Measurements from ENCODE around the gene TRAPPC2B. TPM values are rescaled to one million over a fixed set of nuclear protein-coding genes. Genes with fewer than 3 reads are reported as not detected.
A peak's percentile ranks its signal among the peaks of the same experiment; 100 is the strongest.

TRAPPC2B gene
- total RNA-seq, 2 experiments from 2014 or later, result 3.2 to 6.1 TPM

- ATAC-seq (no peak), DNase-seq (no peak)
- POLR2A ChIA-PET, result no interaction called here
- H3K36me3 Mint-ChIP-seq (ENCODE audit: low read depth), result peaks cover 13% of the 10 kb centered on the region
- intact Hi-C loops (cut with DNase I, micrococcal nuclease), result no loop called here
- no peaks in the 10 kb centered on the region for H3K4me1 Mint-ChIP-seq
- peaks cover 6% of the 10 kb centered on the region for H3K27me3 Mint-ChIP-seq
- CTCF ChIA-PET, result interaction anchor here (0.6 to 0.7 kb wide), 2 partner anchors 21 to 211 kb away, joined by 3 read pairs; no protein-coding TSS in a partner anchor
- H3K9me3 Mint-ChIP-seq (ENCODE audit: low read depth), result peaks cover 24% of the 10 kb centered on the region
- no peak overlapping the region for H3K27ac Mint-ChIP-seq
- H3K4me3 Mint-ChIP-seq, result no peak overlapping the region
These were observed 20.8 kb upstream of the TRAPPC2B start for GRCh38 chr19:57342582-57342981.

GRCh38 chr19:57348136-57348535 is 15.2 kb upstream of the TRAPPC2B start:
- no peak overlapping the region for H3K4me3 Mint-ChIP-seq
- no peak overlapping the region for H3K27ac Mint-ChIP-seq
- ChIA-PET CTCF (interaction anchor here (0.7 to 1.0 kb wide), 3 partner anchors 9 to 20 kb away, joined by 3 to 5 read pairs (median 3); no protein-coding TSS in a partner anchor), POLR2A (no interaction called here)
- H3K27me3 Mint-ChIP-seq, result peaks cover 6% of the 10 kb centered on the region
- DNase-seq (no peak), ATAC-seq (no peak)
- H3K4me1 Mint-ChIP-seq, result peaks cover 23% of the 10 kb centered on the region
- H3K9me3 Mint-ChIP-seq (ENCODE audit: low read depth), result peaks cover 19% of the 10 kb centered on the region
- H3K36me3 Mint-ChIP-seq (ENCODE audit: low read depth), result peaks cover 26% of the 10 kb centered on the region
- intact Hi-C loops (cut with DNase I, micrococcal nuclease), result no loop called here

GRCh38 chr19:57350877-57351805 is 12.2 kb upstream of the TRAPPC2B start, which contains the start of gene ZNF304:
TSS of gene ZNF304 (plus strand) at chr19:57351271. CDS start at chr19:57351665, 394 bp downstream.
- Mint-ChIP-seq H3K27me3 (peaks cover 4% of the 10 kb centered on the region), H3K4me3 (peak within 1 kb of the TSS; percentile 96), H3K9me3 (ENCODE audit: low read depth) (peaks cover 36% of the 10 kb centered on the region), H3K36me3 (ENCODE audit: low read depth) (peaks cover 56% of the 10 kb centered on the region), H3K4me1 (peaks cover 25% of the 10 kb centered on the region), H3K27ac (peak within 1 kb of the TSS; percentile 90)
- DNase-seq, result peak; percentile 94
- peak; percentile 100 for ATAC-seq
- intact Hi-C loops (cut with DNase I, micrococcal nuclease), result loop anchor here (1.0 to 5.0 kb wide), 9 partner anchors 12 to 565 kb away; partner anchors contain the start of genes TRAPPC2B (in 2 of the 2), ZNF547 (in 2 of the 2), ZNF805 (in 2 of the 2) and ZNF417 (in 1 of the 2)
- ChIA-PET POLR2A (interaction anchor here (0.6 to 0.8 kb wide), 2 partner anchors 38 to 89 kb away, joined by 3 to 4 read pairs; partner anchors contain the start of gene ZNF548), CTCF (interaction anchor here (0.7 kb wide), 1 partner anchor 53 kb away, joined by 3 read pairs; no protein-coding TSS in a partner anchor)

GRCh38 chr19:57351867-57352266 is 11.5 kb upstream of the TRAPPC2B start:
- Mint-ChIP-seq H3K27me3 (peaks cover 2% of the 10 kb centered on the region), H3K9me3 (ENCODE audit: low read depth) (peaks cover 42% of the 10 kb centered on the region), H3K27ac (peak overlapping the region; percentile 90), H3K4me3 (peak overlapping the region; percentile 96), H3K36me3 (ENCODE audit: low read depth) (peaks cover 63% of the 10 kb centered on the region), H3K4me1 (peaks cover 25% of the 10 kb centered on the region)
- ChIA-PET CTCF (no interaction called here), POLR2A (no interaction called here)
- ATAC-seq, result no peak
- intact Hi-C loops (cut with DNase I, micrococcal nuclease), result loop anchor here (1.0 to 5.0 kb wide), 9 partner anchors 11 to 564 kb away; partner anchors contain the start of genes TRAPPC2B (in 2 of the 2), ZNF547 (in 2 of the 2), ZNF805 (in 2 of the 2) and ZNF417 (in 1 of the 2)
- no peak for DNase-seq

- no peaks in the 10 kb centered on the region for H3K27me3 Mint-ChIP-seq
- no peak for DNase-seq
- no peak overlapping the region for H3K4me3 Mint-ChIP-seq
- ChIA-PET POLR2A (no interaction called here), CTCF (no interaction called here)
- peaks cover 88% of the 10 kb centered on the region for H3K36me3 Mint-ChIP-seq (ENCODE audit: low read depth)
- H3K4me1 Mint-ChIP-seq, result peaks cover 20% of the 10 kb centered on the region
- no peak for ATAC-seq
- no peak overlapping the region for H3K27ac Mint-ChIP-seq
- peaks cover 51% of the 10 kb centered on the region for H3K9me3 Mint-ChIP-seq (ENCODE audit: low read depth)
- intact Hi-C loops (cut with DNase I, micrococcal nuclease), result no loop called here
These were observed 7.4 kb upstream of the TRAPPC2B start for GRCh38 chr19:57355916-57356315.

- Mint-ChIP-seq H3K4me1 (peaks cover 10% of the 10 kb centered on the region), H3K4me3 (no peak overlapping the region), H3K27ac (no peak overlapping the region), H3K36me3 (ENCODE audit: low read depth) (peaks cover 76% of the 10 kb centered on the region), H3K27me3 (no peaks in the 10 kb centered on the region), H3K9me3 (ENCODE audit: low read depth) (peaks cover 52% of the 10 kb centered on the region)
- DNase-seq, result no peak
- no peak for ATAC-seq
- POLR2A ChIA-PET, result no interaction called here
- intact Hi-C loops (cut with DNase I, micrococcal nuclease), result no loop called here
- CTCF ChIA-PET, result interaction anchor here (0.9 kb wide), 1 partner anchor 9 kb away, joined by 3 read pairs; no protein-coding TSS in a partner anchor
These were observed 5.9 kb upstream of the TRAPPC2B start for GRCh38 chr19:57357406-57357805.

- ATAC-seq (no peak), DNase-seq (no peak)
- POLR2A ChIA-PET, result no interaction called here
- H3K4me1 Mint-ChIP-seq, result peaks cover 13% of the 10 kb centered on the region
- intact Hi-C loops (cut with DNase I, micrococcal nuclease), result no loop called here
- peaks cover 70% of the 10 kb centered on the region for H3K36me3 Mint-ChIP-seq (ENCODE audit: low read depth)
- CTCF ChIA-PET, result no interaction called here
- peaks cover 42% of the 10 kb centered on the region for H3K9me3 Mint-ChIP-seq (ENCODE audit: low read depth)
- no peaks in the 10 kb centered on the region for H3K27me3 Mint-ChIP-seq
- no peak overlapping the region for H3K4me3 Mint-ChIP-seq
- no peak overlapping the region for H3K27ac Mint-ChIP-seq
These were observed 4.1 kb upstream of the TRAPPC2B start for GRCh38 chr19:57359300-57359699.

- Mint-ChIP-seq H3K9me3 (ENCODE audit: low read depth) (peaks cover 22% of the 10 kb centered on the region), H3K27me3 (no peaks in the 10 kb centered on the region), H3K27ac (peak overlapping the region; percentile 94), H3K4me1 (peaks cover 13% of the 10 kb centered on the region), H3K4me3 (peak overlapping the region; percentile 86), H3K36me3 (ENCODE audit: low read depth) (peaks cover 49% of the 10 kb centered on the region)
- CTCF ChIA-PET, result no interaction called here
- ATAC-seq (no peak), DNase-seq (no peak)
- intact Hi-C loops (cut with DNase I, micrococcal nuclease), result no loop called here
- POLR2A ChIA-PET, result no interaction called here
These were observed 932 bp upstream of the TRAPPC2B start for GRCh38 chr19:57362419-57362818.

GRCh38 chr19:57363688-57364181 is 384 bp downstream of the TRAPPC2B start:
- ChIA-PET POLR2A (no interaction called here), CTCF (interaction anchor here (1.1 kb wide), 1 partner anchor 42 kb away, joined by 3 read pairs; no protein-coding TSS in a partner anchor)
- intact Hi-C loops (cut with DNase I, micrococcal nuclease), result loop anchor here (1.0 kb wide), 16 partner anchors 12 to 1049 kb away; partner anchors contain the start of genes ZNF304 (in 2 of the 2), ZNF460 (in 2 of the 2), ZNF543 (in 2 of the 2) and ZNF548 (in 2 of the 2)
- H3K36me3 Mint-ChIP-seq (ENCODE audit: low read depth), result peaks cover 43% of the 10 kb centered on the region
- peaks cover 13% of the 10 kb centered on the region for H3K4me1 Mint-ChIP-seq
- H3K27ac Mint-ChIP-seq, result peak overlapping the region; percentile 94
- DNase-seq (no peak), ATAC-seq (peak; percentile 10)
- peaks cover 14% of the 10 kb centered on the region for H3K9me3 Mint-ChIP-seq (ENCODE audit: low read depth)
- H3K4me3 Mint-ChIP-seq, result peak overlapping the region; percentile 86
- H3K27me3 Mint-ChIP-seq, result no peaks in the 10 kb centered on the region

- intact Hi-C loops (cut with DNase I, micrococcal nuclease), result no loop called here
- CTCF ChIA-PET, result no interaction called here
These were observed 3.4 kb downstream of the TRAPPC2B start for GRCh38 chr19:57366776-57367175.

GRCh38 chr19:57374179-57374578 is 10.8 kb downstream of the TRAPPC2B start:
- ChIA-PET CTCF (no interaction called here), POLR2A (no interaction called here)
- Mint-ChIP-seq H3K27me3 (no peaks in the 10 kb centered on the region), H3K9me3 (ENCODE audit: low read depth) (peaks cover 52% of the 10 kb centered on the region), H3K36me3 (ENCODE audit: low read depth) (peaks cover 93% of the 10 kb centered on the region), H3K27ac (no peak overlapping the region), H3K4me3 (no peak overlapping the region), H3K4me1 (no peaks in the 10 kb centered on the region)
- intact Hi-C loops (cut with DNase I, micrococcal nuclease), result no loop called here
- DNase-seq (no peak), ATAC-seq (no peak)

More at GRCh38 chr19:57366776-57367175, 3.4 kb downstream of the TRAPPC2B start:
- DNase-seq (no peak), ATAC-seq (no peak)
- H3K9me3 Mint-ChIP-seq (ENCODE audit: low read depth), result peaks cover 18% of the 10 kb centered on the region
- no peaks in the 10 kb centered on the region for H3K27me3 Mint-ChIP-seq
- POLR2A ChIA-PET, result interaction anchor here (0.5 kb wide), 1 partner anchor 38 kb away, joined by 3 read pairs; no protein-coding TSS in a partner anchor
- H3K4me1 Mint-ChIP-seq, result peaks cover 13% of the 10 kb centered on the region
- no peak overlapping the region for H3K27ac Mint-ChIP-seq
- peaks cover 58% of the 10 kb centered on the region for H3K36me3 Mint-ChIP-seq (ENCODE audit: low read depth)
- no peak overlapping the region for H3K4me3 Mint-ChIP-seq

Data from activated CD4-positive, alpha-beta T cell treated with anti-CD3 and anti-CD28 coated beads for 36 hours (primary cell).